WTC11 (cell line): Measurements from ENCODE around the gene DYSF. TPM values are rescaled to one million over a fixed set of nuclear protein-coding genes. Genes with fewer than 3 reads are reported as not detected.

Experiments used
- ATAC-seq: fragments of 200-7000 bp; cut with Tn5 transposase; 2 replicates; pipeline ENCODE4 v1.10.0; 2021; ENCODE audit warnings: mild to moderate bottlenecking, moderate library complexity
- CTCF ChIA-PET: fragments of 300-600 bp; sonication (Branson Sonifier 250); formaldehyde crosslinking; loops from one replicate; lab custom pipeline; 2021; ENCODE audit warnings: antibody characterized with exemption; lab: Charles Lee
- POLR2A ChIA-PET: fragments of 350-600 bp; sonication (Branson Sonifier 250); formaldehyde crosslinking; loops from one replicate; lab custom pipeline; 2021; ENCODE audit warnings: antibody characterized with exemption; lab: Charles Lee
- DNase-seq: peaks from one replicate; pipeline ENCODE4 v3.0.0; 2021; ENCODE audit warnings: low spot score
- H3K27ac Mint-ChIP-seq: 2 replicates; pipeline ENCODE4 v1.8.0; 2021; ENCODE audit warnings: mixed read lengths
- H3K27me3 Mint-ChIP-seq: 2 replicates; pipeline ENCODE4 v1.8.0; 2021; ENCODE audit warnings: low read depth, mild to moderate bottlenecking, moderate library complexity, mixed read lengths
- H3K36me3 Mint-ChIP-seq: 2 replicates; pipeline ENCODE4 v1.8.0; 2021; ENCODE audit warnings: mixed read lengths
- H3K4me1 Mint-ChIP-seq: 2 replicates; pipeline ENCODE4 v1.8.0; 2022; ENCODE audit warnings: mixed read lengths
- H3K4me3 Mint-ChIP-seq: 2 replicates; pipeline ENCODE4 v1.8.0; 2021; ENCODE audit warnings: mild to moderate bottlenecking, moderate library complexity, mixed read lengths
- H3K9me3 Mint-ChIP-seq: 2 replicates; pipeline ENCODE4 v1.8.0; 2021; ENCODE audit warnings: mixed read lengths
- CREB1 ChIP-seq: sonication (generic); formaldehyde crosslinking; IDR thresholded peaks from 2 replicates; pipeline ENCODE4 v1.8.0; 2023; ENCODE audit warnings: mild to moderate bottlenecking, missing genetic modification reagents
- FOXJ3 ChIP-seq: sonication (generic); formaldehyde crosslinking; IDR thresholded peaks from 2 replicates; pipeline ENCODE4 v1.9.0; 2021; ENCODE audit warnings: missing genetic modification reagents, mild to moderate bottlenecking, borderline replicate concordance
- GABPB1 ChIP-seq: sonication (generic); formaldehyde crosslinking; IDR thresholded peaks from 2 replicates; pipeline ENCODE4 v1.8.1; 2023; ENCODE audit warnings: mild to moderate bottlenecking, missing genetic modification reagents
- GRHL2 ChIP-seq: fragments of 250-450 bp; sonication (Bioruptor Pico); IDR thresholded peaks from 2 replicates; pipeline ENCODE4 v1.8.0; 2022; ENCODE audit warnings: mild to moderate bottlenecking, moderate library complexity; ENCODE audit not compliant: insufficient replicate concordance, severe bottlenecking
- GTF2I ChIP-seq: fragments of 250-450 bp; sonication (Bioruptor Pico); conservative IDR thresholded peaks from 2 replicates; pipeline ENCODE4 v1.4.0; 2021; ENCODE audit warnings: mild to moderate bottlenecking
- MXD4 ChIP-seq: fragments of 250-450 bp; sonication (Bioruptor Pico); IDR thresholded peaks from 2 replicates; pipeline ENCODE4 v1.8.0; 2021; ENCODE audit warnings: mild to moderate bottlenecking, moderate library complexity, borderline replicate concordance
- MYBL2 ChIP-seq: sonication (generic); formaldehyde crosslinking; IDR thresholded peaks from 2 replicates; pipeline ENCODE4 v1.8.1; 2023; ENCODE audit warnings: mild to moderate bottlenecking, moderate library complexity, missing genetic modification reagents
- NR1H2 ChIP-seq: sonication (generic); formaldehyde crosslinking; IDR thresholded peaks from 2 replicates; pipeline ENCODE4 v1.9.0; 2021; ENCODE audit warnings: mild to moderate bottlenecking, moderate library complexity, missing genetic modification reagents
- NR2C2 ChIP-seq: sonication (generic); formaldehyde crosslinking; IDR thresholded peaks from 2 replicates; pipeline ENCODE4 v1.8.0; 2022; ENCODE audit warnings: mild to moderate bottlenecking, missing genetic modification reagents
- NR3C1 ChIP-seq: sonication (generic); formaldehyde crosslinking; conservative IDR thresholded peaks from 2 replicates; pipeline ENCODE4 v1.8.1; 2023; ENCODE audit warnings: low read depth, mild to moderate bottlenecking, missing genetic modification reagents
- RELA ChIP-seq: sonication (generic); formaldehyde crosslinking; IDR thresholded peaks from 2 replicates; pipeline ENCODE4 v1.8.1; 2022; ENCODE audit warnings: missing genetic modification reagents, mild to moderate bottlenecking, borderline replicate concordance
- SMAD3 ChIP-seq: sonication (generic); formaldehyde crosslinking; IDR thresholded peaks from 2 replicates; pipeline ENCODE4 v1.8.0; 2022; ENCODE audit warnings: missing genetic modification reagents, mild to moderate bottlenecking, borderline replicate concordance
- ZNF138 ChIP-seq: sonication (generic); formaldehyde crosslinking; conservative IDR thresholded peaks from 2 replicates; pipeline ENCODE4 v1.8.1; 2022; ENCODE audit warnings: mild to moderate bottlenecking, moderate library complexity, missing genetic modification reagents
- ZNF416 ChIP-seq: fragments of 250-450 bp; sonication (Bioruptor Pico); IDR thresholded peaks from 2 replicates; pipeline ENCODE4 v1.9.0; 2021; ENCODE audit warnings: mild to moderate bottlenecking, inconsistent platforms
- total RNA-seq: library from RNA; stranded (reverse); gene quantifications from 3 replicates; pipeline ENCODE4 v1.2.3, GENCODE V29; 2021
- TF ChIP-seq, protein P1 (sequence below): fragments of 250-450 bp; sonication (Bioruptor Pico); IDR thresholded peaks from 2 replicates; pipeline ENCODE4 v1.9.0; 2021; ENCODE audit warnings: moderate library complexity, mild to moderate bottlenecking, inconsistent platforms, borderline replicate concordance
- TF ChIP-seq, protein P2 (sequence below): fragments of 200-600 bp; IDR thresholded peaks from 2 replicates; pipeline ENCODE4 v1.8.0; 2022; ENCODE audit warnings: antibody characterized with exemption
- TF ChIP-seq, protein P3 (sequence below): sonication (generic); formaldehyde crosslinking; IDR thresholded peaks from 2 replicates; pipeline ENCODE4 v1.8.0; 2022; ENCODE audit warnings: mild to moderate bottlenecking, missing genetic modification reagents
- TF ChIP-seq, protein P4 (sequence below): fragments of 250-450 bp; sonication (Bioruptor Pico); IDR thresholded peaks from 2 replicates; pipeline ENCODE4 v2.1.2; 2022; ENCODE audit warnings: mild to moderate bottlenecking, moderate library complexity
- TF ChIP-seq, protein P5 (sequence below): sonication (generic); formaldehyde crosslinking; IDR thresholded peaks from 2 replicates; pipeline ENCODE4 v1.8.1; 2023; ENCODE audit warnings: mild to moderate bottlenecking, missing genetic modification reagents
- TF ChIP-seq, protein P6 (sequence below): fragments of 250-450 bp; sonication (Bioruptor Pico); IDR thresholded peaks from 2 replicates; pipeline ENCODE4 v1.9.0; 2021; ENCODE audit warnings: mild to moderate bottlenecking, borderline replicate concordance
- TF ChIP-seq, protein P7 (sequence below): fragments of 250-450 bp; sonication (Bioruptor Pico); conservative IDR thresholded peaks from 2 replicates; pipeline ENCODE4 v1.9.0; 2021; ENCODE audit warnings: mild to moderate bottlenecking

DYSF gene
- total RNA-seq, 1 experiment from 2014 or later = 14.8 TPM

DNA sequence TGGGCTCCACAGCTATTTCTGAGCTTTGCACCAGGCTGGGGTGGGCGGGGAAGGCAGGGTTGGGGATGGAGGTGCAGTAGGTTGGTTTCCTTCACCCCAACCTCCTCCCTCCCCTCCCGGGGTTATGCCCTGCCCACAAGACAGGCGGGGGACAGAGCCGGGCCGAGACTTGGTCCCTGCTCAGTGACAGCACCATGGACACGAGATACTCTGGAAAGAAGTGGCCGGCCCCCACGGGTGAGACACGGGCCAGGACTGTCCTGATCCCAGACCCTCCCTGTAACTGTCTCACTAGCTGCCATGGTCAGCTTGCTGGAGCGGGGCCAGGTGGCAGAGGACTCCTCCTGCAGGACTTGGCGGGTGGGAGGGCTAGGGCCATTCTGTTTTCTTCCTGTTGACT is 59.7 kb downstream of the DYSF start:
- Mint-ChIP-seq H3K4me3 (no peak overlapping the region), H3K36me3 (no peaks in the 10 kb centered on the region), H3K27ac (no peak overlapping the region), H3K9me3 (no peaks in the 10 kb centered on the region), H3K27me3 (no peaks in the 10 kb centered on the region), H3K4me1 (no peaks in the 10 kb centered on the region)
- DNase-seq = no peak
- POLR2A ChIA-PET = no interaction called here
- TF ChIP-seq GTF2I (CRISPR knock-in tag) = no peak
- no peak for TF ChIP-seq ZNF138 (CRISPR knock-in tag)
- TF ChIP-seq, protein P1, sequence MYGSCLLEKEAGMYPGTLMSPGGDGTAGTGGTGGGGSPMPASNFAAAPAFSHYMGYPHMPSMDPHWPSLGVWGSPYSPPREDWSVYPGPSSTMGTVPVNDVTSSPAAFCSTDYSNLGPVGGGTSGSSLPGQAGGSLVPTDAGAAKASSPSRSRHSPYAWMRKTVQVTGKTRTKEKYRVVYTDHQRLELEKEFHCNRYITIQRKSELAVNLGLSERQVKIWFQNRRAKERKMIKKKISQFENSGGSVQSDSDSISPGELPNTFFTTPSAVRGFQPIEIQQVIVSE (CRISPR knock-in tag) = no peak
- no peak for TF ChIP-seq NR2C2 (CRISPR knock-in tag)
- no peak for TF ChIP-seq CREB1 (CRISPR knock-in tag)
- TF ChIP-seq GABPB1 (CRISPR knock-in tag) = no peak
- no peak for TF ChIP-seq NR1H2 (CRISPR knock-in tag)
- TF ChIP-seq, protein P2, sequence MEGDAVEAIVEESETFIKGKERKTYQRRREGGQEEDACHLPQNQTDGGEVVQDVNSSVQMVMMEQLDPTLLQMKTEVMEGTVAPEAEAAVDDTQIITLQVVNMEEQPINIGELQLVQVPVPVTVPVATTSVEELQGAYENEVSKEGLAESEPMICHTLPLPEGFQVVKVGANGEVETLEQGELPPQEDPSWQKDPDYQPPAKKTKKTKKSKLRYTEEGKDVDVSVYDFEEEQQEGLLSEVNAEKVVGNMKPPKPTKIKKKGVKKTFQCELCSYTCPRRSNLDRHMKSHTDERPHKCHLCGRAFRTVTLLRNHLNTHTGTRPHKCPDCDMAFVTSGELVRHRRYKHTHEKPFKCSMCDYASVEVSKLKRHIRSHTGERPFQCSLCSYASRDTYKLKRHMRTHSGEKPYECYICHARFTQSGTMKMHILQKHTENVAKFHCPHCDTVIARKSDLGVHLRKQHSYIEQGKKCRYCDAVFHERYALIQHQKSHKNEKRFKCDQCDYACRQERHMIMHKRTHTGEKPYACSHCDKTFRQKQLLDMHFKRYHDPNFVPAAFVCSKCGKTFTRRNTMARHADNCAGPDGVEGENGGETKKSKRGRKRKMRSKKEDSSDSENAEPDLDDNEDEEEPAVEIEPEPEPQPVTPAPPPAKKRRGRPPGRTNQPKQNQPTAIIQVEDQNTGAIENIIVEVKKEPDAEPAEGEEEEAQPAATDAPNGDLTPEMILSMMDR = no peak
- no peak for TF ChIP-seq SMAD3 (CRISPR knock-in tag)
- no peak for TF ChIP-seq MXD4 (CRISPR knock-in tag)
- TF ChIP-seq FOXJ3 (CRISPR knock-in tag) = no peak
- TF ChIP-seq, protein P3, sequence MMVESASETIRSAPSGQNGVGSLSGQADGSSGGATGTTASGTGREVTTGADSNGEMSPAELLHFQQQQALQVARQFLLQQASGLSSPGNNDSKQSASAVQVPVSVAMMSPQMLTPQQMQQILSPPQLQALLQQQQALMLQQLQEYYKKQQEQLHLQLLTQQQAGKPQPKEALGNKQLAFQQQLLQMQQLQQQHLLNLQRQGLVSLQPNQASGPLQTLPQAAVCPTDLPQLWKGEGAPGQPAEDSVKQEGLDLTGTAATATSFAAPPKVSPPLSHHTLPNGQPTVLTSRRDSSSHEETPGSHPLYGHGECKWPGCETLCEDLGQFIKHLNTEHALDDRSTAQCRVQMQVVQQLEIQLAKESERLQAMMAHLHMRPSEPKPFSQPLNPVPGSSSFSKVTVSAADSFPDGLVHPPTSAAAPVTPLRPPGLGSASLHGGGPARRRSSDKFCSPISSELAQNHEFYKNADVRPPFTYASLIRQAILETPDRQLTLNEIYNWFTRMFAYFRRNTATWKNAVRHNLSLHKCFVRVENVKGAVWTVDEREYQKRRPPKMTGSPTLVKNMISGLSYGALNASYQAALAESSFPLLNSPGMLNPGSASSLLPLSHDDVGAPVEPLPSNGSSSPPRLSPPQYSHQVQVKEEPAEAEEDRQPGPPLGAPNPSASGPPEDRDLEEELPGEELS (CRISPR knock-in tag) = no peak
- TF ChIP-seq, protein P4, sequence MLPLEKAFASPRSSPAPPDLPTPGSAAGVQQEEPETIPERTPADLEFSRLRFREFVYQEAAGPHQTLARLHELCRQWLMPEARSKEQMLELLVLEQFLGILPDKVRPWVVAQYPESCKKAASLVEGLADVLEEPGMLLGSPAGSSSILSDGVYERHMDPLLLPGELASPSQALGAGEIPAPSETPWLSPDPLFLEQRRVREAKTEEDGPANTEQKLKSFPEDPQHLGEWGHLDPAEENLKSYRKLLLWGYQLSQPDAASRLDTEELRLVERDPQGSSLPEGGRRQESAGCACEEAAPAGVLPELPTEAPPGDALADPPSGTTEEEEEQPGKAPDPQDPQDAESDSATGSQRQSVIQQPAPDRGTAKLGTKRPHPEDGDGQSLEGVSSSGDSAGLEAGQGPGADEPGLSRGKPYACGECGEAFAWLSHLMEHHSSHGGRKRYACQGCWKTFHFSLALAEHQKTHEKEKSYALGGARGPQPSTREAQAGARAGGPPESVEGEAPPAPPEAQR = no peak
- CTCF ChIA-PET = interaction anchor here (1.3 to 6.2 kb wide), 5 partner anchors 17 to 214 kb away, joined by 3 to 116 read pairs (median 13); partner anchors contain the start of gene DYSF
- no peak for ATAC-seq

DNA sequence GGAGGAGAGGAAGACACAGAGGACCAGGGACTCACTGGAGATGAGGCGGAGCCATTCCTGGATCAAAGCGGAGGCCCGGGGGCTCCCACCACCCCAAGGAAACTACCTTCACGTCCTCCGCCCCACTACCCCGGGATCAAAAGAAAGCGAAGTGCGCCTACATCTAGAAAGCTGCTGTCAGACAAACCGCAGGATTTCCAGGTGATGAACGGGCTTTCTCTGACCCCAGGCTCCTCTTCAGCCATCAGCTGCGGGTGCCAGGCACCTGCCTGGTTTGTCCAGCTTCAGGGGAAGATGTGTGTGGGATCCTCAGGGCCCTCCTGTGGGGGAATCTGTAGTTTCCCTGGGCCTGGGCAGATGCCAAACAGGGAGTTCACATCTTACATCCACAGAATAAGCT is 60.4 kb downstream of the DYSF start:
- Mint-ChIP-seq H3K4me1 (no peaks in the 10 kb centered on the region), H3K27me3 (no peaks in the 10 kb centered on the region), H3K4me3 (no peak overlapping the region), H3K36me3 (no peaks in the 10 kb centered on the region), H3K27ac (no peak overlapping the region), H3K9me3 (no peaks in the 10 kb centered on the region)
- ChIA-PET CTCF (interaction anchor here (0.6 to 6.2 kb wide), 7 partner anchors 16 to 457 kb away, joined by 3 to 116 read pairs (median 4); no protein-coding TSS in a partner anchor), POLR2A (interaction anchor here (0.5 to 0.6 kb wide), 2 partner anchors 18 to 64 kb away, joined by 3 to 4 read pairs; no protein-coding TSS in a partner anchor)
- ATAC-seq = no peak
- no peak for DNase-seq
- TF ChIP-seq GRHL2 (CRISPR knock-in tag) (no peak), ZNF416 (CRISPR knock-in tag) (no peak), RELA (CRISPR knock-in tag) (no peak), NR3C1 (no peak), MYBL2 (CRISPR knock-in tag) (no peak)
- TF ChIP-seq, protein P5, sequence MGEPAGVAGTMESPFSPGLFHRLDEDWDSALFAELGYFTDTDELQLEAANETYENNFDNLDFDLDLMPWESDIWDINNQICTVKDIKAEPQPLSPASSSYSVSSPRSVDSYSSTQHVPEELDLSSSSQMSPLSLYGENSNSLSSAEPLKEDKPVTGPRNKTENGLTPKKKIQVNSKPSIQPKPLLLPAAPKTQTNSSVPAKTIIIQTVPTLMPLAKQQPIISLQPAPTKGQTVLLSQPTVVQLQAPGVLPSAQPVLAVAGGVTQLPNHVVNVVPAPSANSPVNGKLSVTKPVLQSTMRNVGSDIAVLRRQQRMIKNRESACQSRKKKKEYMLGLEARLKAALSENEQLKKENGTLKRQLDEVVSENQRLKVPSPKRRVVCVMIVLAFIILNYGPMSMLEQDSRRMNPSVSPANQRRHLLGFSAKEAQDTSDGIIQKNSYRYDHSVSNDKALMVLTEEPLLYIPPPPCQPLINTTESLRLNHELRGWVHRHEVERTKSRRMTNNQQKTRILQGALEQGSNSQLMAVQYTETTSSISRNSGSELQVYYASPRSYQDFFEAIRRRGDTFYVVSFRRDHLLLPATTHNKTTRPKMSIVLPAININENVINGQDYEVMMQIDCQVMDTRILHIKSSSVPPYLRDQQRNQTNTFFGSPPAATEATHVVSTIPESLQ (CRISPR knock-in tag) = no peak
- TF ChIP-seq, protein P6, sequence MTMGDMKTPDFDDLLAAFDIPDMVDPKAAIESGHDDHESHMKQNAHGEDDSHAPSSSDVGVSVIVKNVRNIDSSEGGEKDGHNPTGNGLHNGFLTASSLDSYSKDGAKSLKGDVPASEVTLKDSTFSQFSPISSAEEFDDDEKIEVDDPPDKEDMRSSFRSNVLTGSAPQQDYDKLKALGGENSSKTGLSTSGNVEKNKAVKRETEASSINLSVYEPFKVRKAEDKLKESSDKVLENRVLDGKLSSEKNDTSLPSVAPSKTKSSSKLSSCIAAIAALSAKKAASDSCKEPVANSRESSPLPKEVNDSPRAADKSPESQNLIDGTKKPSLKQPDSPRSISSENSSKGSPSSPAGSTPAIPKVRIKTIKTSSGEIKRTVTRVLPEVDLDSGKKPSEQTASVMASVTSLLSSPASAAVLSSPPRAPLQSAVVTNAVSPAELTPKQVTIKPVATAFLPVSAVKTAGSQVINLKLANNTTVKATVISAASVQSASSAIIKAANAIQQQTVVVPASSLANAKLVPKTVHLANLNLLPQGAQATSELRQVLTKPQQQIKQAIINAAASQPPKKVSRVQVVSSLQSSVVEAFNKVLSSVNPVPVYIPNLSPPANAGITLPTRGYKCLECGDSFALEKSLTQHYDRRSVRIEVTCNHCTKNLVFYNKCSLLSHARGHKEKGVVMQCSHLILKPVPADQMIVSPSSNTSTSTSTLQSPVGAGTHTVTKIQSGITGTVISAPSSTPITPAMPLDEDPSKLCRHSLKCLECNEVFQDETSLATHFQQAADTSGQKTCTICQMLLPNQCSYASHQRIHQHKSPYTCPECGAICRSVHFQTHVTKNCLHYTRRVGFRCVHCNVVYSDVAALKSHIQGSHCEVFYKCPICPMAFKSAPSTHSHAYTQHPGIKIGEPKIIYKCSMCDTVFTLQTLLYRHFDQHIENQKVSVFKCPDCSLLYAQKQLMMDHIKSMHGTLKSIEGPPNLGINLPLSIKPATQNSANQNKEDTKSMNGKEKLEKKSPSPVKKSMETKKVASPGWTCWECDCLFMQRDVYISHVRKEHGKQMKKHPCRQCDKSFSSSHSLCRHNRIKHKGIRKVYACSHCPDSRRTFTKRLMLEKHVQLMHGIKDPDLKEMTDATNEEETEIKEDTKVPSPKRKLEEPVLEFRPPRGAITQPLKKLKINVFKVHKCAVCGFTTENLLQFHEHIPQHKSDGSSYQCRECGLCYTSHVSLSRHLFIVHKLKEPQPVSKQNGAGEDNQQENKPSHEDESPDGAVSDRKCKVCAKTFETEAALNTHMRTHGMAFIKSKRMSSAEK (CRISPR knock-in tag) = no peak
- TF ChIP-seq, protein P7, sequence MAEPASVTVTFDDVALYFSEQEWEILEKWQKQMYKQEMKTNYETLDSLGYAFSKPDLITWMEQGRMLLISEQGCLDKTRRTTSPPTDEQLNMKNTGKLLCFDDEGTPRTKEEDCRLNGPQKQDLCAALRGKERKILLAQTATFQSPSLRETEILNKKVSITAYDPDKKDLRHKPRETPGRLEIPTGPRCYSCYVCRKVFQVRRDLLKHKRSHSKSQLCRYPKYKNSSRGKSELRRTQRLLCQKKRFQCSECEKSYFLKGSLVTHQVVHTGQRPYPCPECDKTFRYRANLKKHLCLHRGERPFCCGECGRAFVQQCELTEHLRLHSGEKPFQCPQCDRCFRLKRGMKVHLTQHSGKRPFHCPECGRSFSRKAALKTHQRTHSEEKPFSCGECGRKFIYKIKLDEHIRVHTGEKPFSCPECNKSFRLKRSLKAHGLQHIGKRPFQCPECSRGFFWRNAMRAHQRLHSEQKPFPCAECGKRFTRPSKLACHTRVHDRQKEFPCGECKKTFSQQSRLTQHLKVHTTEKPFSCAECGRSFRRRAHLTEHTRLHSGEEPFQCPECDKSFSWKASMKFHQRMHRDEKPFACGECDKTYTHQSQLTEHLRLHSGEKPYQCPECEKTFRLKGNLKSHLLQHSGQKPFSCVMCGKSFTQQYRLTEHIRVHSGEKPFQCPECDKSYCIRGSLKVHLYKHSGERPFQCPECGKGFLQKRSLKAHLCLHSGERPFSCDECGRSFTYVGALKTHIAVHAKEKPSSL = no peak
